Esophagus muscularis mucosa (tissue), 3 donors: ENCODE measurements around the gene DNAI1.

Experiments used
- EP300 ChIP-seq: sonication (generic); formaldehyde crosslinking; IDR thresholded peaks from one replicate; pipeline ENCODE4 v1.6.1; 2017; ENCODE audit warnings: antibody characterized with exemption
- POLR2A ChIP-seq: fragments of 450-650 bp; IDR thresholded peaks from one replicate; pipeline ENCODE4 v1.6.1; 2017; ENCODE audit warnings: antibody characterized with exemption, moderate library complexity, mild to moderate bottlenecking, low read depth
- POLR2AphosphoS5 ChIP-seq, 2 donors: sonication (generic); formaldehyde crosslinking; IDR thresholded peaks; one replicate each; pipeline ENCODE4 v1.6.1; 2017; ENCODE audit warnings: antibody characterized with exemption in 2 of 2

- no peak for TF ChIP-seq EP300
- TF ChIP-seq POLR2A = no peak
- no peak for TF ChIP-seq POLR2AphosphoS5 (IDR thresholded peaks at IDR 0.05)
These were observed 5.3 kb downstream of the DNAI1 start for GRCh38 chr9:34463901-34464232.
